HG03432 (cell line): Measurements from ENCODE around the gene ZNF358.
A peak's percentile ranks its signal among the peaks of the same experiment; 100 is the strongest.
"Not testable (repeated sequence)": the region's sequence is repeated elsewhere in the genome, so short reads cannot be mapped to it uniquely, and the experiment has no call there.

Experiments
- ATAC-seq: cut with Tn5 transposase; IDR thresholded peaks from one replicate; pipeline ENCODE4 v1.9.1; 2021; ENCODE audit warnings: mild to moderate bottlenecking, moderate library complexity; ENCODE audit not compliant: unreplicated experiment

Gene ZNF358

DNA sequence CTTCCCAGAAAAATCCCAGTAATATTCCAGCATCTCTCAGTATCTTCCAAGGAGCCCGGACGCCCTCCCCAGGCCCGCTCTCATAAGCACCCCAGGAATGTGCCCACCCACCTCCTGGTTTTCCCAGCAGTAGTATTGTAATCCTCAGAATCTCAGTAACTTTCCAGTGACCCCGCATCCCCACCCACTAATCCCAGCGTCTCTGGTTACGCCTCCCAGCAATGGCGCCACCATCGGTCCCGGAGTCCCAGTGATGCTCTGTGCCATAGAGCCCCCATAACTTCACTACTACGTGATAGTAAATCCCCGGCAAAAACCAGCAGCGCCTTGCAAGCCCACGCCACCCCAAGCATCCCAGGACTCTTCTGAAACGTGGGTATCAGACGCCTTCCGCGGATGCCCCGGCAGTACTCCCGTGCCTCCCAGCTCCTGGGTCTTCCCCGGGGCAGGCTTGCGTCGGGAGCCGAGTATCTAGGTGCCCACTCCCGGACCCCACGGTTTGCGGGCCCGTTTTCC, 18.7 kb downstream of the ZNF358 start:
- ATAC-seq = peak; percentile 11

DNA sequence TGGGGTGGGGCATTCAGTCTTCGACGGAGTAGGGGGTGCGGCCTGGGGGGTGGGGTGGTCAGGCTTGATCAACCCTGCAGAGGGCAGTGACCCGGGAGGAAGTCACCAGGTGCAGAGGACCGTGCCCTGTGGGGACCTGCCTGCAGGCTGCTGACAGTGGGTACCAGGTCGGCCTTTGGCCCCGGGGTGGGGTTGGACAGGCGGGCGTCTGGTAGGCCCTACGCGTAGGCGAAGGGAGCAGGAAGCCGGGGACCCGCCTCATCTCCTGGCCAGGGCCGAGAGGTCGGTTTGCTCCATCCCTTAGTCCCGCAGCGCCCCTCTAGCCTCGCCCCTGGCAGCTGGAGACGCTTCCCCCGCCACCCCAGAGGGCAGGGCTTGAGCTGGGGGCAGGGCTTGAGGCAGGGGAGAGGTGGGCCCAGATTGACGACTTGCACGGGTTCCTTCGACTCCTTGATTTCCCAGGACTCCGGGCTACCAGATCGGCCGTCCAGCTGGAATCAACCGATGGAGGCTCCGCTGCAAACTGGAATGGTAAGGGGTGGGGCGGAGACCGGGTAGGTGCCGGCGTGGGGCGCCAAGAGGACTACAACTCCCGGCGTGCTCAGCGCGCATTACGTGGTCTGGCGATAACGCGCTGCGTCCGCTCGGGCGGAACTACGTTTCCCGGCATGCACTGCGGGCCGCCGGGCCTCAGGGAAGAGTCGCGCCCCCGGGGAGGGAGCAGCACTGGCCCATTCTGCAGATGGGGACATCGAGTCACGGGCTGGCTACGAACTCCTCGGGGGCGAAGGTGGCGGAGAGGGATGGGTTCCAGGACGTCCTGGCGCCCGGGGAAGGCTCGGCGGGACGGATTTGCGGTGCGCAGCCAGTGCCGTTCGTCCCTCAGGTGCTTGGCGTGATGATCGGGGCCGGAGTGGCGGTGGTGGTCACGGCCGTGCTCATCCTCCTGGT, 19.4 kb downstream of the ZNF358 start, which contains the start of gene PNPLA6:
Gene PNPLA6 (plus strand): TSS at position 671 of the 951 bp plus-strand sequence. CDS start 72 bp downstream, at position 743.
- ATAC-seq = peak; percentile 72

GRCh38 chr19:7535998-7536695, 20.2 kb downstream of the ZNF358 start:
- no peak for ATAC-seq

GRCh38 chr19:7538990-7539389, 23.1 kb downstream of the ZNF358 start:
- ATAC-seq = not testable (repeated sequence)

DNA sequence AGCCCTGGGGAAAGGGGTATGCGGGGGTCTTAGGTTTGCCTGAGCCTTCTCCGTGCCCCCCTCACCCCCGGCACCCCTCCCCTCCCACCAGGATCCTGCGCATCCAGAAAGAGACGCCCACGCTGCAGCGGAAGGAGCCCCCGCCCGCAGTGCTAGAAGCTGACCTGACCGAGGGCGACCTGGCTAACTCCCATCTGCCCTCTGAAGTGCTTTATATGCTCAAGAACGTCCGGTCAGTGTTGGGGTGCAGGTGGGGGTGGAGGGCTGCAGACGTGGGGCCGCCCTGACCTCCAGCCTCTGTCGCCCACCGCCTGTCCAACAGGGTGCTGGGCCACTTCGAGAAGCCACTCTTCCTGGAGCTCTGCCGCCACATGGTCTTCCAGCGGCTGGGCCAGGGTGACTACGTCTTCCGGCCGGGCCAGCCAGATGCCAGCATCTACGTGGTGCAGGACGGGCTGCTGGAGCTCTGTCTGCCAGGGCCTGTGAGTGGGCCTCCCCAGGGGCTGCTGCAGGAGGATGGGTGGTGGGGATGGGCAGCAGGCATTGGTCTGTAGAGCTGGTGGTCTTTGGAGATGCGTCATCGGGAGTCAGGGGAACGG, 24.0 kb downstream of the ZNF358 start:
- no peak for ATAC-seq

- no peak for ATAC-seq
Observed at GRCh38 chr19:7540761-7541474, 25.0 kb downstream of the ZNF358 start.

DNA sequence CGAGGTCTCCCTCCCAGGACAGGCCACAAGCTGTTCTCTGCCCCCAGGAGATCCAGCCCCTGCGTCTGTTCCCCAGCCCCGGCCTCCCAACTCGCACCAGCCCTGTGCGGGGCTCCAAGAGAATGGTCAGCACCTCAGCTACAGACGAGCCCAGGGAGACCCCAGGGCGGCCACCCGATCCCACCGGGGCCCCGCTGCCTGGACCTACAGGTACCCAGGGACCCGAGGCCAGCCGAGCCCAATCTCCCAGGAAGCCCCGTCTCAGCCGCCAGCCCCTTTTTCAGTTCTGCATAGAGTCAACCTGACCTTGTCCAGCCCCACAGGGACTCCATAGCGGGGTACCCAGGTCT, 25.5 kb downstream of the ZNF358 start:
- no peak for ATAC-seq

DNA sequence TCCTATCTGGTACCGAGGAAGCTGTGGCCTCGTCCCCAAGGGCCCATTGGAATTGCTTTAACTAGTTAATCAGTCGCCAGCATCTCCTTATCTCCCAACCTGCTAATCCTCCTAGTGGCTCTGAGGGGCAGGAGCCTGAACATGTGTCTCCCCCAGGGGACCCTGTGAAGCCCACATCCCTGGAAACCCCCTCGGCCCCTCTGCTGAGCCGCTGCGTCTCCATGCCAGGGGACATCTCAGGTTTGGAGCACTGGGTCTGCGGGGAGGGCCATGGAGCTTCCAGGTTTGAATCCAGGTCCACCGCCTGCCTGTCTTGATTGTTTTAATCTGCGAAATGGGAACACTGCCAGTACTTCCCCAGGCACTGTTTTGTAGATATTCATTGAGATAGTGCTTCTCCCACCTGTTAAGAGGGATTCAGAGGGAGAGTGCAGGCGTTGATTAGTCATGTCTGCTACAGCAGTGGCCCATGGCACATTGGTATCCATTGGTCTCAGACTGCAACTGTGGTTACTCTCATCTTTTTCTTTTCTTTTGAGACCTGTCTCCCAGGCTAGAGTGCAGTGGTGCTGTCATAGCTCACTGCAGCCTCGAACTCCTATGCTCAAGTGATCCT, 26.0 kb downstream of the ZNF358 start:
- no peak for ATAC-seq

DNA sequence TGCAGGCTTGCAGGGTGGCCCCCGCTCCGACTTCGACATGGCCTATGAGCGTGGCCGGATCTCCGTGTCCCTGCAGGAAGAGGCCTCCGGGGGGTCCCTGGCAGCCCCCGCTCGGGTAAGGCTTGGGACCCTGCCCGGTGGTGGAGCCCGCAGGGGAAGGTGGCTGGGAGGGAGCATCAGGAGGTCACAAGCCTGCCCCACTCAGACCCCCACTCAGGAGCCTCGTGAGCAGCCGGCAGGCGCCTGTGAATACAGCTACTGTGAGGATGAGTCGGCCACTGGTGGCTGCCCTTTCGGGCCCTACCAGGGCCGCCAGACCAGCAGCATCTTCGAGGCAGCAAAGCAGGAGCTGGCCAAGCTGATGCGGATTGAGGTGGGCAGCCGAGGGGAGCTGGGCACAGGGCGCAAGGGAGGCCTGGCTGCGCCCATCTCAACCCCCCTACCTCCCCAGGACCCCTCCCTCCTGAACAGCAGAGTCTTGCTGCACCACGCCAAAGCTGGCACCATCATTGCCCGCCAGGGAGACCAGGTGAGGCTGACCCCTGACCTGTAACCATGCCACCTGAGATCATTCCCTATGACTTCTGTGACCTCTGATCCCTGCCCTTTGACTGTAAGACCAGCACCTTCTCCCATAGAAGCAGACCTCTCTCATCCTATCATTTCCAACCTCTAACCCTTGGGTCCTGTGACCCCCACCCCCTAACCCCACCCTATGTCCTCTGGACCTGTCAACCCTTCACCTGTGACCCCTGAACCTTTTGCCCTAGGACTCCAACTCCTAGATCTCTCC, 26.8 kb downstream of the ZNF358 start:
- no peak for ATAC-seq

GRCh38 chr19:7544626-7545025, 28.7 kb downstream of the ZNF358 start:
- ATAC-seq = no peak

- no peak for ATAC-seq
Observed at GRCh38 chr19:7545300-7545699, 29.4 kb downstream of the ZNF358 start.

- ATAC-seq = no peak
Observed at GRCh38 chr19:7545904-7546303, 30.0 kb downstream of the ZNF358 start.

- ATAC-seq = no peak
Observed at GRCh38 chr19:7547159-7547558, 31.3 kb downstream of the ZNF358 start.

DNA sequence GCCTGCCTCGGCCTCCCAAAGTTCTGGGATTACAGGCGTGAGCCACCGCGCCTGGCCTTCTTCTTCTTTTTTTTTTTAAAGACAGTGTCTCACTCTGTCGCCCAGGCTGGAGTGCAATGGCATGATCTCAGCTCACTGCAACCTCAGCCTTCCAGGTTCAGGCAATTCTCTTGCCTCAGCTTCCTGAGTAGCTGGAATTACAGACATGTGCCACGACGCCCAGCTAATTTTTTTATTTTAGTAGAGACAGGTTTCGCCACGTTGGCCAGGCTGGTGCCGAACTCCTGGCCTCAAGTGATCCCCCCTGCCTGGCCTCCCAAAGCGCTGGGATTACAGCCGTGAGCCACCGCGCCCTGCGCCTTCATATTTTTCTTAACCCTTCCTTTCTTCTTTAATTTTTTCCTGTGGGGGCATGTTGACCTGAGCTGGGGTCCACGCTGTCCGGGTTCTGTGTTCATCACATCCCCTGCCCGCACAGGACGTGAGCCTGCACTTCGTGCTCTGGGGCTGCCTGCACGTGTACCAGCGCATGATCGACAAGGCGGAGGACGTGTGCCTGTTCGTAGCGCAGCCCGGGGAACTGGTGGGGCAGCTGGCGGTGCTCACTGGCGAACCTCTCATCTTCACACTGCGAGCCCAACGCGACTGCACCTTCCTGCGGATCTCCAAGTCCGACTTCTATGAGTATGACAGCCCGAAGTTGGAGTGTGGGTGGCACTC, 33.7 kb downstream of the ZNF358 start:
- no peak for ATAC-seq

DNA sequence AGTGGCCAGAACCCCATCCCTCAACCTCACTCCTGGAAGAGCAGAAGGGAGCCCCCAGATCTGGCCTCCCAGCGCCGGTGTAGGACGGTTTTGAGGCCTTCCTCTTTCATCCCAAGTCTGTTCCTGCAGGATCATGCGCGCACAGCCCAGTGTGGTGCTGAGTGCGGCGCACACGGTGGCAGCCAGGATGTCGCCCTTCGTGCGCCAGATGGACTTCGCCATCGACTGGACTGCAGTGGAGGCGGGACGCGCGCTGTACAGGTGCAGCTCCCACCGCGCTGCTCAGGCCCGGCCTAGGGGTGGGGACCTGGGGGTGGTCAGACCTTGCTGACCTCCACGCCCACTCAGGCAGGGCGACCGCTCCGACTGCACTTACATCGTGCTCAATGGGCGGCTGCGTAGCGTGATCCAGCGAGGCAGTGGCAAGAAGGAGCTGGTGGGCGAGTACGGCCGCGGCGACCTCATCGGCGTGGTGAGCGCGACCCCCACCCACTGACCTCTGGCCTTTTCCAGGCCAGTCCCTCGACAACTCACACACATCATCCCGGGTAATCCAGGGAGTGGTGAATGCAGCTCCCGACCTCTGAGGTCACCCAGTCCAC, 34.4 kb downstream of the ZNF358 start:
- ATAC-seq = no peak

DNA sequence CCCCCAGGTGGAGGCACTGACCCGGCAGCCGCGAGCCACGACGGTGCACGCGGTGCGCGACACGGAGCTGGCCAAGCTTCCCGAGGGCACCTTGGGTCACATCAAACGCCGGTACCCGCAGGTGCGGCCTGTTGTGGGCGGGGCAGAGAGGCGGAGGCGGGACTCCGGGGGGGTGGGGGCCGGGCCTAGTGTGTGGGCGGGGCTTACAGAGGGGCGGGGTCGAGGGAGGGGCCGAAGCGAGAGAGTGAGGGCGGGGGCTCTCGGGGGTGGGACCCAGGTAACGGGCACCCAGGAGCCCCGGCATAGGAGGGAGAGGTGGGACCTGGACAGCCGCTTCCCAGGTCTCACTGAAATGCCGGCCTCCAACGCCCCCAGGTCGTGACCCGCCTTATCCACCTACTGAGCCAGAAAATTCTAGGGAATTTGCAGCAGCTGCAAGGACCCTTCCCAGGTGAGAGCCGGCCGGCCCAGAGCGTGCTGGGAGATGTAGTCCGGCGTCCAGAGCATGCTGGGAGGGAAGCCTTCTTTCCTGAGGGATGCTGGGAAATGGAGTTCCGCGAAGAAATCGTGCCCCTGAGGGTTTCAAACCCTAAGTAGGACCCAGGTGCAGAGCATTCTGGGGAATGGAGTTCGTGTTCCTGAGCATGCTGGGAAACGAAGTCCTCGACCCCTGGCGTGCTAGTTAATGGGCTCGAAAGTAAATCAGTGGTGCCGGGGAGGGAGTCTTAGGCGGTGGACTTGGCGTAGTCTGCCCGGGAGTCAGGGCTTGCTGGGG, 35.3 kb downstream of the ZNF358 start:
- ATAC-seq = no peak

- no peak for ATAC-seq
Observed at GRCh38 chr19:7552781-7553180, 36.9 kb downstream of the ZNF358 start.

- ATAC-seq = no peak
Observed at GRCh38 chr19:7554565-7554964, 38.7 kb downstream of the ZNF358 start.
